HG03469 (cell line): Measurements from ENCODE around the gene USH2A.

ENCODE experiments used
- ATAC-seq: cut with Tn5 transposase; IDR thresholded peaks from one replicate; pipeline ENCODE4 v1.9.1; 2021; ENCODE audit warnings: mild to moderate bottlenecking, moderate library complexity, moderate number of reproducible peaks; ENCODE audit not compliant: unreplicated experiment

The USH2A gene

DNA sequence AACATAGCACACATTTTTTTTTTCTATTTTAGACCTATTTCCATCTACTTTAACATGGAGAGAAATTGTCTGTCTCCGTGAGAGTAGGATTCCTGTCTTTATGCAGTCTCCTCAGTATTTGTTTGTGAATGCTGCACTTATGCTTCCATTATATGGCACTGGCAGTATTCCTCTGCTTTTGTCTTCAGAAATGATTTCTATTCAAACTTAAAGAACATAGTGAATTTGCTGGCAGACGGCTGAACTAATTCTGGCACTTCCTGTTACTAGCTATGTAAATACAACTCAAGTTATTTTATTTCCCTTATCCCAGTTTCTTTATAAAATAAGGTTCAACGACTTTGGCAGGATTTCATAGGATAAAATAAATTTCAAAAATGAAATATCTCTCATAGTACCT lies 810.9 kb downstream of the USH2A start:
- ATAC-seq = no peak

DNA sequence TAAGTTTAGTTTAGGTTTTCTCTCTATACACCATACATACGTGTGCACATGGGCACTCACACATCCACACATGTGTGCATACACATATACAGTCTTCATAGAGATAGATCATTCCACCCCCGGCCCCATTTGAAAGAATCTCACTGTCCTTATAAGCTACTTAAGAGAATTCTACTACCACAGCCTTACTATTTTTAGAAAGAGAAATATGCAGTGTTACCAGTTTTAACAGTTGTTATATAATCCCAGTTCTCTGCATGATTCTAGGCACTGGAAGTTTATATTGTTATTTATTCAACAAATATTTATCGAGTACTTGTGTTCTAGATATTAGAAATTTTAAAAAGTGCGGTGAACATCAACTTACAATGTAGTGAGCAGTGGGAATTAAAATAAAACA lies 814.6 kb downstream of the USH2A start:
- ATAC-seq = no peak

DNA sequence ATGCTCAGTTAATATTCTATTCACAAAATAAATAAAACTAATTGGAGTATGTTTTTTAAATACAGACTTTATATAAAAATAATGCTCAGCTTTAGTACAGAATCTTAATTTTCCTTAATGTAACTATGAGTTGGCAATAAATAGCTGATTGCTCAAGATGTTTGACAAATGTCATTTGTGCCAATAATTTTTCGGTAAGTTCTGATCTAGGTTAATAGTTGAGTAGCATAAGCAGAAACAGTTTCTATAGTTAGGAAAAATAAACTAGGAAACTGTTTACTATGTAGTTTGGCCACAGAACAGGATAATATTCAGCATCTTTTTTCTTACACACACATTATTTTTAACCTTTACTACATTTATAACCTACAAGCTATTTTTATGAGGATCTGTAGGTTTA lies 815.8 kb downstream of the USH2A start:
- ATAC-seq = no peak

DNA sequence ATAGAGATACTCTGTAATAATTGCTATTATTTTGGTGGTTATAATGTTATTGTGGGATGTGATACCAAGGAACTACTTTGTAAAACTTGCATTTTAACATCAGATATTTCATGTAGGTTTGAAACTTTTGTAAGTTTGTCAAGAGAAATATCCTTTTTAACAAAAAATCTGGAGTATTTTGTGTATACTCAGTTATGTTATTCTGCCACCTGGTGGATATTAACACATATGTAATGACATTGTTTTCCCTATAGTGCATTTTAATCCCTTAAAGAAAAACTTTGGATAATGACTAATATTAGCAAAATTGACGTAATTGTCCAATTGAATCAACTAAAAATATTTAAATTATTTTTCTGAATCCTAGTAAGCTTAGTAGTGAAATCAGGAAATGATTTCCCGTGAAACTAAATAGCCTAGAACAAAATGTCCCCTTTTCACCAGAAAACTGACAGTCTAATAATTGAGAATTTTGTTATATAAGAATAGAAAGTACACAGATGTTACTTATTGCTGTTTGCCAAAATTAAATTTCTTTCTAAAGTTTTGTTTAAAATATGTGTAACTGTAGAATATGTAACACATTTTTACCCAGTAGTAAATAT lies 816.6 kb downstream of the USH2A start:
- ATAC-seq = peak; percentile 45

DNA sequence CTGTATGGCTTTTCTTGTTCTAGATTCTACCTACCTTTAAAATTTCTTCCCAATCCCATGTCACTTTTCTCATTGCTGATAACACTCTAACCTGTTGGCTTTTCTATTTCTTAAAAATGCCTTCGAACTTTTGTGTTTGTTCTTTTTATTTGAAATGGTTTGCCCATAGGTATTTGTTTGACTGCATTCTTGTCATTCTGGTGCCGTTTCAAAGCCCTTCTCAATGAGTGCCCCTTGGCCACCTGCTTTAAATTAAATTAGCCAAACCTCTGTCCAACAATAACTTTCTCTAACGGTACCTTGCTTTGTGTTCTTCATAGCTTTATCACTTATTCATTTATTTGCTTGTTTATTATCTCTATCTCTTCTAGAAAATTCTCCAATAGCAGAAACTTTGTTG lies 817.2 kb downstream of the USH2A start:
- ATAC-seq = no peak

DNA sequence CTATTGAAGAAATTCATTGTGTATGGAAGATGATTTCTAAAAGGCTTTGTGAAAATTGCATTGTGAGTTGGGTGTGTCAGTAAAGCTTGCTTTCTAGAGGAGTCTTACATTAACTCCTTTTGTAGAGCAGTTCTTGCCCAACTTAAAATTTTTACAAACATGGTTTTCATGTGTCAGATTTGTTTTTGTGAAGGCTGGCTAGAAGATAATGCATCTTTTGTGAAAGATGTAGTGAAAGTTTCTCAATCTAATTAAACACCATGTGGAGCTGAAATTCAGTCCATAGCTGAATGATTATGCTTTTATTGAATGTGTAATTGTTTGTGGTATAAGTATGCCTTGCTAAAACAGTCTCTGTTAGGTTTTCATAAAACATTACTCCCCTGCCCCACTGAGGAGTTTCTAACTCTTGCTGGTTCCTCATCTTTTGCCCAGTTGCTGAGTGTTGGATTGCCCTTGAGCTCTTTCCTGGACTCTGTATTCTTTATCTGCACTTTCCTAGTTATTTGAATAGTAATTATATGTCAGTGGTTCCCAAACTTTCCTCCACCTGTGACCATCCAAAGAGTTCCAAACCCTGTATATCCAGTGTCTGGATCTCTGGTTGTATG lies 818.1 kb downstream of the USH2A start:
- ATAC-seq = no peak

DNA sequence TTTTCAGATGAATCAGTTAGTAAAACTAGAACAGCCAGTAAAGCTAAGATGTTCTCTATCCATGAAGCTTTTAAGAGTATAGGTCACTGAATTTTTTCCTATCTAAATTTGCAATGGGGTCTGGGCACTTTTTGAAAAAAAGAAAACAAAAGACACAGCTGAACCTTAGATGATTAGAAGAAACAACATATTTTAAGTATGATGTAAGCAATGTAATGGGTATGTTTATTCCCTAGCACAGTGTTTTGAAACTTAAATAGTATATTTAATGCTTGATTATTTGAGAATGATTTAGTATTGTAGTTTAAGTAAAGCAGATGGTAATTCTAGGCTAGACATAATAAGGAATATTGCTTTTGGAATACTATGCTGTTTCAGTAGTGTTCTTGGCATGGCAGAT lies 819.9 kb downstream of the USH2A start:
- ATAC-seq = no peak

DNA sequence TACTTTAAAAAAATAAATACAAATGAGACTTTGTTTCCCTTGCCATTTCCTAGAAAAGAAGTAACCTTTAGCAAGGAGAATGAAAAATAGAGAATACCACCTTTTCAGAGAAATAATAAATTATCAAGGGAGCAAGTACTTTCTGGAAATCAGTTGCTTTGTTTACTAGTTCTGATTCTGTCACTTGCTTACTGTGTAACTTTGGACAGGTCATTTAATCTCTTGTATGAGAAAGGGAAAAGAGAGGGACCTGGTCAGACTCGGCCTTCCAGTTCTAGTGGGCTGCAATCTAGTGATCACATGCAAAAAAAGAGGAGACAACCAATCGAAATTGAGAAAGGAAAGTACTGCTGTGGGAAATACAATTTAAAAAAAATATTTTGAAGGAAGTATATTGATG lies 822.0 kb downstream of the USH2A start:
- no peak for ATAC-seq

DNA sequence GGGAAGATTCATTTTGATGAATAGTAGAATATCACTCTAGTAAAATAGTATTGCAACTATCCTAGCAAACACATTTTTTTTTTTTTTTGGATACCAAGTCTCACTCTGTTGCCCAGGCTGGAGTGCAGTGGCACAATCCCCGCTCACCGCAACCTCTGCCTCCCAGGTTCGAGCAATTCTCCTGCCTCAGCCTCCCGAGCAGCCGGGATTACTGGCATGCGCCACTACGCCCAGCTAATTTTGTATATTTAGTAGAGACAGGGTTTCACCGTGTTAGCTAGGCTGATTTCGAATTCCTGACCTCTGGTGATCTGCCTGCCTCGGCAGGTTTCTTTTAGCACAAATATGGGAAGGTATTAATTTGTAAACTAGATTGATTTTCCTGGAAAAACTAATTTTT lies 822.4 kb downstream of the USH2A start:
- no peak for ATAC-seq

DNA sequence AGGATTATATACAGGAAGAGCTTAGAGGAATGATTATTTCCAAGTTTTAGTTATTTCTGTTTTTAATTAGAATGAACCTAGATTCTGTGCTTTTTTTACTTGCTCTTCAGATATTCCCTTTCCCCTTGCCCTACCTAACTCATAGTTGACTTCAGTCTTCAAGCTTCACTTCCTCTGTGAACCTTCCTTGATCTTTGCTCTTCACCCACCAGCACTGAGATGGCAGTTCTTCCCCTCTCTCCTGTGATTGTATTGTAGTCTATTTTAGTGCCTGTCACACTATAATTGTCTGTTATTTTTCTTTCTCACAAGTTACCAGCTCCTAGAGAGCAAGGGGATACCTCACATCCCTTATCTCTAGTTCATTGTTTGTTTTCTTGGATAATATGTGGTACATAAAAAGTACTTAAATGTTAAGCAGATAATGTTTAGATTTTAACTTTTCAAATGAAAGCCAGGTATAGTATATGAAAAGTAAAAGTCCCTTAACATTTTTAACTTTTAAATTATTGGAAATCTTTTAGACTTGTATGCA lies 822.9 kb downstream of the USH2A start:
- ATAC-seq = no peak

DNA sequence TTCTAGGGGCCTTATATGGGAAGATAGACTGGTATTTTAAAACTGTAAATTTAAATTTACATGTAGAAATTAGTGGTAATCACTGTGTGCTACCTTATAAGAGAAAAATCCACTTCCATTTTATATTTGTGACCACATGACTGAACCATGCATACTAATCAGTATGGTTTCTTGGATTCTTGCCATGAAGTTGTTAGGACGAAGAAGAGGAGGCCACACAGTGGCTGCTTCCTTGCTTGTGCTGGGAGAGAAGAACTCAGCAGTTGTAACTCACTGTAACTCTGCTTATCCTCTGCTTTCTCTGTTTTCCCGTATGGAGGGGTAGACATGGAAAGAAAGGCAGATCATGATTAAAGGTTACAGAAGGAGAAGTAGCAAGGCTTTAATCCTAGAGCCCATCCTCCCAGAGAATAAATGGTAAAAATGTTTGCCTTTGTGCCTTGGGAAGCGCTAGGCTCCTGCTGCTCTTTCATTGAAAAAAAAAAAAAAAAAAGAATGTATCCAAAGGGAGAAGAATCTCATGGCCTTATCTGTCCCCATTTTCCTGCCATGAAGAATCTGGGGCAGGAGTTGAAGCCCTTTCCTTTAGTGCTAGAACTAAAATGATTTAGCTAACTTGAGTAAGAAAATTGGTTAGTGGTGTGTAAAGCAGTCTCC lies 823.7 kb downstream of the USH2A start:
- no peak for ATAC-seq

DNA sequence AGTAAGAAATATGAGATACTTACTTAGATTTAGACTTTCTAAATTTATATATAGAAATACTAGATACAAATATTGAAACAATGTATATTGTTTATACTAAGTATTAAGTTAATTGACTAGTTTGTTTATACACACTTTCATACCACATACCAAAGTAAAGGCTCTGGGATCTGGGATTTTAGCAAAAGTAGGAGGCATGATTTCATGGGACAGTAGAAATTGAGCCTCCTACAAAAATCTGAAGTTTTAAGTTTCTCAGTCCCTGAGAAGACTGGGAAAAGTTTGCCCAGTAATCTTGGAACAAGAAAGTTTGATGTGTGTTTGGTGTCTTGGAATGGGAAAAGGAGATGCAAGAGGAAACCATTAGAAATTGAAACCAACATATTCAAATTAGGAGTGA lies 825.3 kb downstream of the USH2A start:
- ATAC-seq = no peak

DNA sequence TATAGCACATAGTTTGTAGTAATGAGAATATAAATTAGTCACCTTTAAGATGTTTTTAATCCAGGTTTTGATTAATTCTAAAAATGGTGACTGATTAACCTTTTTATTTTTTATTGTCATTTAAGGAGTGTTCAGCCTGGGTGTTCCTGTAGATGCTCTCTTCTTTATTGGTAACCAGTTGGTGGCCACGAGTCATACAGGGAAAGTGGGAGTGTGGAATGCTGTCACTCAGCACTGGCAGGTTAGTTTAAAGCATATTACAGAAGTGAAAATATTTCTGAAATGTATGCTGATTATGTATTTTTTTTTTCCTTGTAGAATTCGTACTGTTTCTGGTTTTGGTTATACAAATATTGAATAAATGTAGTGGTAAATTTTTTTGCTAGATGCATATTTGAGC lies 828.0 kb downstream of the USH2A start:
- ATAC-seq = no peak

DNA sequence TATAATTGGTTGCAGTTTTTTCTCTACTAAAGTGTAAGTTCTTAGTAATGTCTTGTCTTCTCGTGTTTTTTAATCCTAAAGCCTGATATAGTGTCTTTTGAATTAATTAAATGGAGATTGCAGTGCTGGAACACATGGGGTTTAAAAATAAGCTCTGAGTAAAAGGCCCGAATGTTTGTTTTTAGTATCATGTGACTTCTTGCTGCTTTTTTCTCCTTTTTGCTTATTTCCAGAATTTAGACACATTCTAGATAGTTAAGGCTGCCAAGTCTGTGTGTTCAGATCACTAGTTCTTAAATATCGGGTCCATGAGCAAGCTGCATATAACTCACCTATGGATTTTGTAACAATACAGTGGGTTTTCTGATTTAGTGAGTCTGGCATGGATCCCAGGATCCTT lies 828.6 kb downstream of the USH2A start:
- no peak for ATAC-seq

DNA sequence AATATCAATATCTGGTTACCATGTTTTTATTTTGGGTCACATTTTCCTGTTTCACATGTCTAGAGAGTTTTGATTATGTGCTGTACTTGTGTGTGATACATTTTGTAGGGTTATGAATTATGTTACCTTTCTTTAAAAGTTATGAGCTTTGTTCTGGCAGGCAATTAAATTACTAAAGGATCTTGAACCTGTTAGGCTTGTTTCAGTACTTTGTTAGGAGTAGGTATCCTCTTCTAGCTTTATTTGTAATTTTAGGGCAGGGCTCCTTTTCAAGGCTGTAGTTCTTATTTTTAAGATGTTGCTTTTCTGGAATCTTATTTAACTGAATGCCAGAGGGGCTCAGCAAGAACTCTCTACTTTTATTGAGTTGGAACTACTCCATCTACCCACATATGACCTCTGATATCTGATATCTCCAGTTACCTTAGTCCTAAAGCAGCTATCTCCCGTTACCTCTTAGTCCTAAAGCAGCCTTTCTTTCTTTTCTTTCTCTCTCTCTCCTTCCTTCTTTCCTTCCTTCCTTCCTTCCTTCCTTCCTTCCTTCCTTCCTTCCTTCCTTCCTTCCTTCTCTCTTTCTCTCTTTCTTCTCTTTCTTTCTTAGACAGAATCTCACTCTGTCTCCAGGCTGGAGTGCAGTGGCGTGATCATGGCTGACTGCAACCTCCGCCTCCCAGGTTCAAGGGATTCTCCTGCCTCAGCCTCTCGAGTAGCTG lies 832.3 kb downstream of the USH2A start:
- no peak for ATAC-seq

DNA sequence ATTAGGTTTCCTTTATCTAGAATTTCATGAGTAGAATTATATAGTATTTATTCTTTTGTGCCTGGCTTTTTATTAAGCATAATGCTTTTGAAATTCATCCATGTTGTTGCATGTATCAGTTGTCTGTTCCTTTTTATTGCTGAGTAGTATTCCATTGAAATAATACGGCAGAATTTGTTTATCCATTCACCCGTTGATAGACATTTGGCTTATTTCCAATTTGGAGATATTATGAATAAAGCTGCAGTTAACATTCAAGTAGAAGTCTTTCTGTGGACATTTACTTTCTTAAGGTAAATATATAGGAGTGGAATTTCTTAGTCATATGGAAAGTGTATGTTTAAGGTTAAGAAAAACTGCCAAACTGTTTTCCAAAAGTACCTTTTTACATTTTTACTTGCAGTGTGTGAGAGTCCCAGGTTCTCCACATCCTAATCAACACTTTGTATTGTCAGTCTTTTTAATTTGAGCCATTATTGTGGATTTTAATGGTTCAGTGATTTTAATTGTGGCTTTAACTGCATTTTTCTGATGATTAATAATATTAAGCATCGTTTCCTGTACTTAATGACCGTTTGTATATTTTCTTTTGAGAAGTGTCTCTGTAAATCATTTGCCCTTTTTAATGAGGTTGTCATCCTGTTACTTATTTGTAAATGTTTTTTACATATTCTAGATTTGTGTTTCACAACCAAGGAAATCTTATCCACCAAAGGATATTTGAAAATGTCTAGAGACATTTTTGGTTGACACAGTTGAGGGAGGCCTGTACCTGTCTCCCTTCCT lies 833.4 kb downstream of the USH2A start:
- no peak for ATAC-seq

DNA sequence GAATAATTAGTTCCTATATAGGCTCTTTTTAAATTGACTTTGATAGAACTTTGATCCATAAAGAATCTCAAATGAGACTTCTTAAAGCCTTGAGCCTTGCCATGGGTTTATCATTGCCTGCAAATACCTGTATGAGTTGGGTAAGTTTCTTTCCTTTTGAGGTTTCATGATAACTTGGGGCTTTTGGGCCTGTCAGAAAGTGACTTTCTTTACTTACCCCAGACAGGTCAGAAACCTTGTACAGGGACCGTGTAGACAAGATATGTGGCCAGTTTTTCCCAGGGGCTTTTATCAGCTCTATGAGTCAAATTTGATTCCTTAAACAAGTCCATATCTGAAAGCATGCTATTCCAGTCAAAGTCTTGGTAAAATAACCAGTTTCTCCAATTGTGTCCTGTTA lies 838.9 kb downstream of the USH2A start:
- no peak for ATAC-seq

DNA sequence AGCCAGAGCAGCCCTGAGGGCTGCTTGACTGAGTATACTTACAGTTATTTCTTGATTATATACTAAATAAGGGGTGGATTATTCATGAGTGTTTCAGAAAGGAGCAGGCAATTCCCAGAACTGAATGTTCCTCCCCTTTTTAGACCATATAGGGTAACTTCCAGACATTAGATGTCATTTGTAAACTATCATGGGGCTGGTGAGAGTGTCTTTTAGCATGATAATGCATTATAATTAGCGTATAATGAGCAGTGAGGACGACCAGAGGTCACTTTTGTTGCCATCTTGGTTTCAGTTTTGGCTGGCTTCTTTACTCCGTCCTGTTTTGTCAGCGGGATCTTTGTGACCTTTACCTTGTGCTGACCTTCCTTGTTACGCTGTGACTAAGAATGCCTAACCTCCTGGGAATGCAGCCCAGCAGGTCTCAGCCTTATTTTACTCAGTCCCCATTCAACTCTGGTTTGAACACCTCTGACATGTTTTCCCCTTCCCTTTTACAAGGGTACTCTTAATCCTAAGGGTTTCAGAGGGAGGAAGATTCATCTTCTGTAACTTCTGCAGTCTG lies 840.0 kb downstream of the USH2A start:
- no peak for ATAC-seq

DNA sequence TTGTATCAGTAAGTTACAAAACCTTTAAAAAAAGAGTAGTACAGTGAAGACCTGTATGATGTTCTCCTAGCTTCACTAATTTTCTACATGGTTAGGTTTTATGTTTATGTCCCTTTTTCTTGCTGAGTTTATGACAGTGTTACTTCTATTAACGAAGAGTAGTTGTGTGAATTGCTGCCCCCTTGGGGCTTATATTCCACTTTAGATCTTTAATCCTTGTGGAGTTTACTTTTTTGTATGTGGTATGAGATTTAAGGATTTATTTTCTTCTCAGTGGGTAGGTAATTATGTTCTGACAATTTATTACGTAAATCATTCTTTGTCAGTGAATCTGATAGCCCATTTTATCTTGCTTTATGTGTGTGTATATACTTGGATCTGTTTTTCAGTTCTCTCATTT lies 841.4 kb downstream of the USH2A start:
- no peak for ATAC-seq
